Limb (tissue), 2 donors: ENCODE results near the gene DCUN1D2.

Source experiments
- DNase-seq, 2 donors: peaks; one replicate each; pipeline ENCODE4 v3.0.0-alpha.2; 2016; ENCODE audit errors: extremely low spot score in 2 of 2

Gene DCUN1D2

GRCh38 chr13:113519556-113519955 lies 29.0 kb upstream of the DCUN1D2 start:
- no peak for DNase-seq

GRCh38 chr13:113518076-113518803 lies 27.7 kb upstream of the DCUN1D2 start:
- DNase-seq: no peak

- no peak for DNase-seq
Observed at GRCh38 chr13:113514847-113515246, 24.3 kb upstream of the DCUN1D2 start.

GRCh38 chr13:113513761-113514160 lies 23.2 kb upstream of the DCUN1D2 start:
- DNase-seq: no peak

GRCh38 chr13:113511361-113511760 lies 20.9 kb upstream of the DCUN1D2 start:
- no peak for DNase-seq

- no peak for DNase-seq
Observed at GRCh38 chr13:113510871-113511270, 20.4 kb upstream of the DCUN1D2 start.

GRCh38 chr13:113509989-113510388 lies 19.5 kb upstream of the DCUN1D2 start:
- DNase-seq: no peak

- no peak for DNase-seq
Observed at GRCh38 chr13:113508521-113509254, 18.2 kb upstream of the DCUN1D2 start.

- no peak for DNase-seq
Observed at GRCh38 chr13:113507505-113508345, 17.2 kb upstream of the DCUN1D2 start.

- no peak for DNase-seq
Observed at GRCh38 chr13:113506871-113507388, 16.4 kb upstream of the DCUN1D2 start.

GRCh38 chr13:113506025-113506685 lies 15.6 kb upstream of the DCUN1D2 start:
- no peak for DNase-seq

GRCh38 chr13:113502686-113503085 lies 12.2 kb upstream of the DCUN1D2 start:
- no peak for DNase-seq

GRCh38 chr13:113500530-113501265 lies 10.2 kb upstream of the DCUN1D2 start:
- DNase-seq: no peak

- DNase-seq: no peak
Observed at GRCh38 chr13:113499936-113500335, 9.4 kb upstream of the DCUN1D2 start.

GRCh38 chr13:113498905-113499304 lies 8.4 kb upstream of the DCUN1D2 start:
- no peak for DNase-seq

- DNase-seq: no peak
Observed at GRCh38 chr13:113497217-113497616, 6.7 kb upstream of the DCUN1D2 start.

- DNase-seq: no peak
Observed at GRCh38 chr13:113495494-113496210, 5.1 kb upstream of the DCUN1D2 start.

GRCh38 chr13:113493315-113493951 lies 2.9 kb upstream of the DCUN1D2 start:
- peak in 1 of 2 donors; percentile 28 for DNase-seq

GRCh38 chr13:113491982-113492381 lies 1.5 kb upstream of the DCUN1D2 start:
- DNase-seq: no peak
